Thyroid gland (tissue), 4 donors: ENCODE measurements around the gene CCDC7. TPM values are rescaled to one million over a fixed set of nuclear protein-coding genes. Genes with fewer than 3 reads are reported as not detected.
"Not testable (repeated sequence)": the region's sequence is repeated elsewhere in the genome, so short reads cannot be mapped to it uniquely, and the experiment has no call there.

Source experiments
- DNase-seq, 2 donors: peaks; one replicate each; pipeline ENCODE4 v3.0.0-alpha.2; 2019
- H3K27ac ChIP-seq, 3 donors: fragments of 200-600 bp; sonication (generic); 1 replicate in 2 of 3; 2 replicates in 1 of 3; pipeline ENCODE4 v1.5.1; 2016 to 2019; ENCODE audit warnings: mild to moderate bottlenecking in 1 of 3, moderate library complexity in 1 of 3
- H3K27me3 ChIP-seq: fragments of 200-600 bp; sonication (generic); one replicate; pipeline ENCODE4 v1.5.1; 2019
- H3K36me3 ChIP-seq, 2 donors: fragments of 200-600 bp; sonication (generic); one replicate each; pipeline ENCODE4 v1.5.1; 2016 to 2019
- H3K4me1 ChIP-seq, 2 donors: fragments of 200-600 bp; sonication (generic); one replicate each; pipeline ENCODE4 v1.5.1; 2017 to 2019
- H3K4me3 ChIP-seq, 3 donors: fragments of 200-600 bp; sonication (generic); replicated peaks in 1 of 3; 1 replicate in 2 of 3; 2 replicates in 1 of 3; pipeline ENCODE4 v1.5.1; 2016; ENCODE audit warnings: mild to moderate bottlenecking in 1 of 3
- H3K9me3 ChIP-seq: fragments of 200-600 bp; sonication (generic); one replicate; pipeline ENCODE4 v1.5.1; 2017
- POLR2A ChIP-seq, 2 donors: fragments of 450-650 bp; IDR thresholded peaks; one replicate each; pipeline ENCODE4 v1.6.1; 2017; ENCODE audit warnings: antibody characterized with exemption in 2 of 2, mild to moderate bottlenecking in 2 of 2, moderate library complexity in 1 of 2
- WGBS, 2 donors: methylation state at CpG; one replicate each; pipeline ENCODE4 v1.1.5; 2017; 5-methylcytosine and 5-hydroxymethylcytosine counted together
- intact Hi-C: fragments of 100-400 bp; cut with DNase I; formaldehyde crosslinking; loops from one replicate; pipeline ENCODE4 v1.15.1; 2023
- total RNA-seq, 4 donors: library from RNA; depleted of rRNA; stranded (reverse); fragments of >200 nt; gene quantifications; one replicate each; pipeline ENCODE4 v1.2.3, GENCODE V29; 2016
- TF ChIP-seq, protein P1 (sequence below), 6 experiments: fragments of 200-600 bp in 3 of 6; fragments of 450-650 bp in 3 of 6; sonication (generic) in 3 of 6; IDR thresholded peaks; one replicate each; pipeline ENCODE4 v1.5.1; 2016 to 2019; ENCODE audit warnings: antibody characterized with exemption in 6 of 6, mild to moderate bottlenecking in 2 of 6, inconsistent platforms in 1 of 6, moderate library complexity in 1 of 6

The CCDC7 gene
- total RNA-seq, 4 donors from 2014 or later: 41.2 to 69.0 (median 55.2) TPM

DNA sequence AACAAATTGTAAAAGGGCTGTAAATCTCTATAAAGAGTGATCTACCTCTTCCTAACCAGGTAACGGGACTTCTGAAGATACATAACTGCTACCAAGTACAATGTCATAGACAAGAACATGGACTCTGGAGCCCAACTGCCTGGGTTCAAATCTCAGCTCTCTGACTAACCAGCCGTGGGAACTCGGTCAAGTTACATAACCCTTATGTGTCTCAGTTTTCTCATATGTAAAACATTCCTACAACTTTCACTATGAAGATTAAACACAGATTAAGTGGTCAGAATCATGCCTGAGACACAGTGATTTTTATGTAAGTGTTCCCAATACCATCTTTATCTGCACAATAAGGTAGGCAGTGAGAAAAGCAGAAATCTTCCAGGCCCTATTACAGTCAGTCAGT, 459.5 kb downstream of the CCDC7 start:
- no peak for TF ChIP-seq POLR2A (IDR thresholded peaks at IDR 0.05)
- TF ChIP-seq, protein P1, sequence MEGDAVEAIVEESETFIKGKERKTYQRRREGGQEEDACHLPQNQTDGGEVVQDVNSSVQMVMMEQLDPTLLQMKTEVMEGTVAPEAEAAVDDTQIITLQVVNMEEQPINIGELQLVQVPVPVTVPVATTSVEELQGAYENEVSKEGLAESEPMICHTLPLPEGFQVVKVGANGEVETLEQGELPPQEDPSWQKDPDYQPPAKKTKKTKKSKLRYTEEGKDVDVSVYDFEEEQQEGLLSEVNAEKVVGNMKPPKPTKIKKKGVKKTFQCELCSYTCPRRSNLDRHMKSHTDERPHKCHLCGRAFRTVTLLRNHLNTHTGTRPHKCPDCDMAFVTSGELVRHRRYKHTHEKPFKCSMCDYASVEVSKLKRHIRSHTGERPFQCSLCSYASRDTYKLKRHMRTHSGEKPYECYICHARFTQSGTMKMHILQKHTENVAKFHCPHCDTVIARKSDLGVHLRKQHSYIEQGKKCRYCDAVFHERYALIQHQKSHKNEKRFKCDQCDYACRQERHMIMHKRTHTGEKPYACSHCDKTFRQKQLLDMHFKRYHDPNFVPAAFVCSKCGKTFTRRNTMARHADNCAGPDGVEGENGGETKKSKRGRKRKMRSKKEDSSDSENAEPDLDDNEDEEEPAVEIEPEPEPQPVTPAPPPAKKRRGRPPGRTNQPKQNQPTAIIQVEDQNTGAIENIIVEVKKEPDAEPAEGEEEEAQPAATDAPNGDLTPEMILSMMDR (IDR thresholded peaks at IDR 0.05): no peak
- intact Hi-C loops: no loop called here
- 98% methylated on average over 3 of the region's 3 CpGs for WGBS, 2 donors
- H3K4me1 ChIP-seq: no peaks in the 10 kb centered on the region
- H3K4me3 ChIP-seq: no peak overlapping the region
- H3K9me3 ChIP-seq: no peaks in the 10 kb centered on the region
- no peak overlapping the region for H3K27ac ChIP-seq
- DNase-seq: no peak
- H3K27me3 ChIP-seq: no peaks in the 10 kb centered on the region
- H3K36me3 ChIP-seq: peaks cover 0 to 17% of the 10 kb centered on the region in 2 donors

- Histone ChIP-seq H3K36me3 (peaks cover 0 to 19% of the 10 kb centered on the region in 2 donors), H3K27ac (no peak overlapping the region), H3K4me3 (no peak overlapping the region), H3K4me1 (no peaks in the 10 kb centered on the region), H3K9me3 (no peaks in the 10 kb centered on the region), H3K27me3 (no peaks in the 10 kb centered on the region)
- DNase-seq: no peak
- intact Hi-C loops: no loop called here
- TF ChIP-seq, protein P1 (IDR thresholded peaks at IDR 0.05): no peak
- no peak for TF ChIP-seq POLR2A (IDR thresholded peaks at IDR 0.05)
- 94 to 98% methylated on average over 4 of the region's 4 CpGs for WGBS, 2 donors
Measured at GRCh38 chr10:32906595-32906994, 460.7 kb downstream of the CCDC7 start.

DNA sequence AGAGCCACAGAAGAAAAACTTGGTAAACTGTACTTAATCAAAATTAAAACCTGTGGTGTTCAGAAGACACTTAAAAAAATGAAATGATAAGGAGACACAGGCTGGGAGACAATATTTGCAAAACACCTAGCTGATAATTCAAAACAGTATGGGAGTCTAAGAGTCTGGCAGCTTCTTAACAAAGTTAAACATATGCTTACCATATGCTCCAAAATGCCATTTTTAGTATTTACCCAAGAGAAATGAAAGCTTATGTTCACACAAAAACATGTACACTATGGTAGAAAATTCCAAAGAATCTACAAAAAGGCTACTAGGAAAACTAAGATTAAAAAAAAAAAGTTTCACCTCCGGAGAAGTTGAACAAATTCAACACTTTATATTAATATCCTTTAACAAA, 463.5 kb downstream of the CCDC7 start:
- Histone ChIP-seq H3K4me3 (no peak overlapping the region), H3K4me1 (no peaks in the 10 kb centered on the region), H3K36me3 (peaks cover 0 to 22% of the 10 kb centered on the region in 2 donors), H3K9me3 (no peaks in the 10 kb centered on the region), H3K27me3 (no peaks in the 10 kb centered on the region), H3K27ac (no peak overlapping the region)
- no peak for DNase-seq
- no peak for TF ChIP-seq POLR2A (IDR thresholded peaks at IDR 0.05)
- TF ChIP-seq, protein P1 (IDR thresholded peaks at IDR 0.05): no peak
- intact Hi-C loops: no loop called here
- WGBS, 2 donors: 92 to 93% methylated on average over 1 of the region's 1 CpG

DNA sequence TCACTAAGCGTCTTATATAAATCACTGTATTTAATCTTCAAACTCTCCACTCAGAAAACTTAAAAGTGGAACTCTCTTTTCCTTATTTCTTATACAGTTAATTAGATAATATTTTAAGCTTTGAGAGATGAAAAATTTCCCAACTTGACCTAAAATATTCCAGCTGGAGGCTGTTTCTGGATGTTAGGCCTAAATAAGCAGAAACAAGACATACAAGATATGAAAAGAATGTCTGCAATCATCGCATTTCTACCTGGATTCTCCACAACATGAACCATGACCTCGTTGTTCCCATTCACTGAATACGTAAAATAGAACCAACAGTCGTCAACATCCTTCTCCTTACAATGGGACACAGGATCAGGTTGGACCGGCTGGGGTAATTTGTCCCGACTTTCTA, 464.0 kb downstream of the CCDC7 start:
- H3K4me1 ChIP-seq, H3K27me3 ChIP-seq, intact Hi-C loops, DNase-seq, H3K4me3 ChIP-seq, H3K9me3 ChIP-seq, H3K27ac ChIP-seq: not testable (repeated sequence)
- 83 to 88% methylated on average over 7 of the region's 7 CpGs for WGBS, 2 donors
- peaks cover 0 to 22% of the 10 kb centered on the region in 2 donors for H3K36me3 ChIP-seq

DNA sequence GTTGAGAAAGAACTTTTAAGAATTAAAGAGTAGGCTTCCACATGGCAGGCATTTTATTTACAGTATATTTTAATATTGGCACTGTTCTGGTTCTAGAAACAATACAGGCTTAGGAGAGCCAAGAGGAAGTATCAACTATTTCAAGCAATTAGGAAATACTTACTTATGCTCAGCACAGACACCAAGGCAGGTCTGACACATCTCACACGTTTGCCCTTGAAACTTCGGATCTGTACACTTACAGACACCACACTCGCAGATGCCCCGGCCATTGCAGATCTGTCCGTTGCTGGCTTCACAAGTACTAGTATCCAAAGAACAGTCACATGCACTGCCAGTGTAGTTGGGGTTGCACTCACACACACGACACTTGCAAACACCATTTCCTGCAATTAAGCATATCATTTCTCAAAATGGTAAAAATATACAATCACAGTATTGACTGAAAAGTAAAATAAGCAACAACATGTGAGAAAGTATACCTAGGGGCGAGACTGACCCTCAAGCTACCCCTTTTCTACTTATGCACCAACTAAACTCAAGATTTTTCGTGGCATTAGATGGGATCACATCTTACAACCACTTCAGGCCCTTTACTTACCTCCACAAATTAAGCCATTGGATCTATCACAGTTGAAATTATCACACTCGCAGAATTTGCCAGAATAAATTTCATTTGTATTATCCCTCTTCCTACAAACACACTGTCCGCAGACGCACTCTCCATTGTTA, 465.5 kb downstream of the CCDC7 start:
- H3K4me1 ChIP-seq: no peaks in the 10 kb centered on the region
- intact Hi-C loops: no loop called here
- H3K4me3 ChIP-seq: no peak overlapping the region
- WGBS, 2 donors: 89 to 95% methylated on average over 11 of the region's 11 CpGs
- H3K27me3 ChIP-seq: no peaks in the 10 kb centered on the region
- no peak for DNase-seq
- peaks cover 0 to 22% of the 10 kb centered on the region in 2 donors for H3K36me3 ChIP-seq
- TF ChIP-seq, protein P1 (IDR thresholded peaks at IDR 0.05): no peak
- TF ChIP-seq POLR2A (IDR thresholded peaks at IDR 0.05): no peak
- no peaks in the 10 kb centered on the region for H3K9me3 ChIP-seq
- H3K27ac ChIP-seq: no peak overlapping the region

DNA sequence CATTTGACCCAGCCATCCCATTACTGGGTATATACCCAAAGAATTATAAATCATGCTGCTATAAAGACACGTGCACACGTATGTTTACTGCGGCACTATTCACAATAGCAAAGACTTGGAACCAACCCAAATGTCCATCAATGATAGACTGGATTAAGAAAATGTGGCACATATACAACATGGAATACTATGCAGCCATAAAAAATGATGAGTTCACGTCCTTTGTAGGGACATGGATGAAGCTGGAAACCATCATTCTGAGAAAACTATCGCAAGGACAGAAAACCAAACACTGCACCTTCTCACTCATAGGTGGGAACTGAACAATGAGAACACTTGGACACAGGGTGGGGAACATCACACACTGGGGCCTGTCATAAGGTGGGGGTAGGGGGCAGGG, 471.9 kb downstream of the CCDC7 start:
- H3K9me3 ChIP-seq, H3K27ac ChIP-seq, H3K4me1 ChIP-seq, H3K4me3 ChIP-seq, intact Hi-C loops, DNase-seq, H3K27me3 ChIP-seq: not testable (repeated sequence)
- H3K36me3 ChIP-seq: peaks cover 7 to 36% of the 10 kb centered on the region in 2 donors
- WGBS, 2 donors: 85 to 97% methylated on average over 5 of the region's 5 CpGs
